GM18502 (cell line): Measurements from ENCODE around the gene C18orf32.
A peak's percentile ranks its signal among the peaks of the same experiment; 100 is the strongest.
"Not testable (repeated sequence)": the region's sequence is repeated elsewhere in the genome, so short reads cannot be mapped to it uniquely, and the experiment has no call there.

Experiments
- ATAC-seq: cut with Tn5 transposase; IDR thresholded peaks from one replicate; pipeline ENCODE4 v1.9.1; 2021; ENCODE audit warnings: mild to moderate bottlenecking; ENCODE audit not compliant: unreplicated experiment, poor library complexity

Gene C18orf32

DNA sequence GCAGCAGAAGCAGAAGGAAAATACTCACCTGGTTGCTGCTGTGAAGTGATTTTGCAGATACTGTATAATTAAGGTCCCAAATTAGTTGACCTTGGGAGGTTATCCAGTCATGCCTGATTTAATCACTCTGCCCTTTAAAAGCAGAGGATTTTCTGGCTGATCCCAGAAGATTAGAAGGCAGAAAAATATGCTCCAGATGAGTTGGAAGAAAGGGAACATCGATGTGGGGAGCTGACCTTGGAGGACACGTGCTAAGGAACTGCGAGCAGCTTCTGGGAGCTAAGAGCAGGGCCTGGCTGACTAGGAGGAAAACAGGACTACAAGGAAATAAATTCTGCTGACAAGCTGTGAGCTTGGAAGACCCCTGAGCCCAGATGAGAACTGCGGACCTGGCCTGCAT is 13.3 kb downstream of the C18orf32 start:
- ATAC-seq = no peak

DNA sequence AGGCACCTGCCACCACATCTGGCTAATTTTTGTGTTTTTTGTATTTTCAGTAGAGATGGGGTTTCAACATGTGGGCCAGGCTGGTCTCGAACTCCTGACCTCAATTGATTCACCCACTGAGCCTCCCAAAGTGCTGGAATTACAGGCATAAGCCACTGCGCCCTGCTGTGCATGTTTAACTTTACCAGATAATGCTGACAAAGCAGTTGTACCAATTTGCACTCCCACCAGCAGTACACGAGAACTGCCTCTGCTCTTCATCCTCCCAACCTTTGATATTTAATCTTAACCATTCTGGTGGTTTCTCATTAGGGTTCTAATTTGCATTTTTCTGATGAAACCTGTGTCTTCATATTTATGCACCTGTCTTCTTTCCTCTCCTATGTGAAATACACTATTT is 14.6 kb downstream of the C18orf32 start:
- no peak for ATAC-seq

- no peak for ATAC-seq
Measured at GRCh38 chr18:49471532-49471931, 15.5 kb downstream of the C18orf32 start.

GRCh38 chr18:49467599-49467998 is 19.4 kb downstream of the C18orf32 start:
- no peak for ATAC-seq

- ATAC-seq = no peak
Measured at GRCh38 chr18:49467019-49467563, 19.9 kb downstream of the C18orf32 start.

DNA sequence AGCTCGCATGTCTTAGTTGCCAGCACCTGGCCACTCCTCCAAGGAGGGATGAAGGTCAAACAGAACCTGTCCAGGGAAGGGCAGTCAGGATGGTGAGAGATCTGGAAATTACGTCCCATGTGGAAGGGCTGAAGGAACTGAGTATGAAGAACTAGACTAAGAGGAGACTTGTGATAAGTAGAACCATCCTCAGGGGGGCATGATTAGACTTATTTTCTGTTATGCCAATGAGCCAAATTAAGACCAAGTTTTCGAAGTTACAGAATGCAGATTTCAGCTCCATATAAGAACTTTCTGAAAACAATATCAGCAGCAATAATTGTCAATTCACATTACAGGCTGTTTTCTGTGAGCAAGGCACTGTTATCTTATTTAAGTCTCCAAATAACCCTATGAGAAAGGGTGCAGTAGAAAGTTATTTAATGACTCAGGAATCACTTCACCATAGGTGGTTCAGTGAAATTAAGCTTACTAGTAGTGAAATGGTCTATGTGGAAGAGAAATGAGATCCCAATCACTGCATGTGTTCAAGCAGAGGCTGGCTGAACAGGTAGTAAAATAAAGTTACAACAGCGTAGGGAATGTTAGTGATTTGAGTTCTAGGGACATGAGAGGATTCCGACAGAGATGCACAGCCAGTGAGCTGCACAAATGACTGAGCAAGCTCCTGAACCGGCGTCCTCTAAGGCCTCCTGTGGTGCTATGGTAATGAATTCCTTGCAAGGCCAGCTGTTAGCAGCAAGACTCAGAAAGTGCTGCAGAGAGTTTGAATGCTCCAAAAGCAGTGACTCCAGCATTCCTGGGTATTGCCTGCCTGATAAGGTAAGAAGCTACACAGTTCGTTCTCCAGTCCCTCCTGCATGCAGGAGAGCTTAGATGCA is 22.1 kb downstream of the C18orf32 start:
- no peak for ATAC-seq

DNA sequence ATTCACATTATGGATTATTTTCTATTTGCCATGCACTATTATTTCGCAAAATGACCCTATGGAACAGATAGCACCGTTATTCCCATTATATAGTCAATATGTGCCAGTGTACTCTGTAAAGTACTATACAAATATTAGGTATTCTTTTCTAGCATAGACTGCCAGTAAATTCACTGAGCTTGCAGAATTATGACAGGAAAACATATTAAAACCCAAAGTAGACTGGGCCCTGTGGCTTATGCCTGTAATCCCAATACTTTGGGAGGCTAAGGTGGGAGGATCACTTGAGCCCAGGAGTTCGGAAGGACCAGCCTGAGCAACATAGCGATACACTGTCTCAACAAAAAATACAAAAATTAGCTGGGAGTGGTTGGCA is 25.4 kb downstream of the C18orf32 start:
- ATAC-seq = no peak

- no peak for ATAC-seq
Measured at GRCh38 chr18:49460976-49461601, 25.9 kb downstream of the C18orf32 start.

GRCh38 chr18:49459404-49460171 is 27.4 kb downstream of the C18orf32 start:
- ATAC-seq = peak; percentile 37

GRCh38 chr18:49457616-49458015 is 29.4 kb downstream of the C18orf32 start:
- ATAC-seq = no peak

DNA sequence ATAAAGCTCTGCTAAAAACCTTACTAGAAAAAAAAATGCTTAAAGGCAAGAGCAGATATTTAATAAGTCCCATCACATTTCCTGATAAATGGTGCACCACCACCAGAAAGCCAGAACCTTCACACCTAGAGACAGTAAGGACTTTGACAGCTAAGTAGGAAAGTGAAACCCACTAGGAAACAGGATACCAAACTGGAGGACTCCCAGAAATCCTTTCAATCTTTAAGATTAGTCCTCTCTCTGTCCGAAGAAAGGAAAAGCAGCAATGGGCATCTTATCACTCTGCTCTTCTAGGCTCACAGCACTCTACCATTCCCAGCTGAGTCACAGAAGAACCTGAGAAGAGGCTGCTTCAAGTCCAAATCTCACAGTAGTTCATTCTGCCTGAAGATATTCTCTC is 30.2 kb downstream of the C18orf32 start:
- no peak for ATAC-seq

GRCh38 chr18:49452534-49452933 is 34.5 kb downstream of the C18orf32 start:
- not testable (repeated sequence) for ATAC-seq

DNA sequence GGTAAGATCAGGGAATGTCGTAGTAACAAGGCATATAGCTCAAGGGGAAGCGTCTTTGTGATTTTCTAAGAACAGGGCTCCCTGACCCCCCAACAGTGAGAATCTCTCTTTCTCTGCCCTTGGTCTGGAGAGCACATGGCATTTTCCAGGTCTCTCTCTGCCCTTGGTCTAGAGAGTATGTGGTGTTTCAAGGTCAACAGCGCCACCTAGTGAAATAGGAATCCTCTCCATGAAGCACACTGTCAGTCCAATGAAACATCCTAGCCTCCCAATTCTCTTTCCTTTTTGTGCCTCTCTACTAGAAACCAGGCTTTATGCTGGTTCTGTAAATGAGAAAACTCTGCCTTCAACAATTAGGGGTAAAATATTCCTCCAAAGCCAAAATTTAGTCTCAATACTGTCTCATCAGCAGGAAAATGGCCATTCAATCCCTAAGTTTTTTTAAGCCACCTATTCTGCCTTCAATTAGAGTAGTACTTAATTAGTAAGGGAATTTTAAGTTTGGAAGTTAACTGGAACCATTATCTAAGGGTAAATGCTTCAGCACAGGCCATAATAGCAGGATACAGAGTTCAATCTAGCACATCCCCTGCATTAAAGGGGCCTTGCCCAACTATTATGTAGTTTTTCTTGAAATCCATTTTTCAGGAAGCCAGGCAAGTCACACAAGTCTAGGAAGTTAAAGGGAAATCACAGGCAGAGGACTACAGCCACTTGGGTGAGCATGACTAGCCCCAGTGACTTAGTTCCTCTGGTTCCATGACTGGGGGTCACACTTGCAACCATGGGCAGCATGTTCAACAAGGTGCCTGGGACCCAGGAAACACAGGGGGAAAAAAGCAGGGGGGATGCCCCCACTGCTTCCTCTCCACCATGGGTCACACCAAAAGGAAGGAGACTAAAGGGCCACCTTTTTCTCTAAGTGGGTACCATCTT is 39.0 kb downstream of the C18orf32 start:
- ATAC-seq = no peak

DNA sequence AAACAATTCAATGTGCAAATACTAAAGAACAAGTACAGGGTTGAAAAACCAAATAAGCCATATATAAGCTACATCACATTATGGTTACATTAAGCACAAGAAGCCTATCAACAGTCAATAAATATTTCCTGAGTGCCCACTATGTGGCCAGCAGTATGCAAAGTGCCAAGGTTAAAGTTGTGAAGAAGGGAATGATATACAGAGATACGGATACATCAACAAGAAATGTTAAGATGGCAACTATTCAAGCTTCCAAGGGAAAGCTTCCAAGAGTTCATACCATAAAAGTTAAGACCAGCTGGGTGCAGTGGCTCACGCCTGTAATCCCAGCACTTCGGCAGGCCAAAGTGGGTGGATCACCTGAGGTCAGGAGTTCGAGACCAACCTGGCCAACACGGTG is 40.6 kb downstream of the C18orf32 start:
- ATAC-seq = no peak

DNA sequence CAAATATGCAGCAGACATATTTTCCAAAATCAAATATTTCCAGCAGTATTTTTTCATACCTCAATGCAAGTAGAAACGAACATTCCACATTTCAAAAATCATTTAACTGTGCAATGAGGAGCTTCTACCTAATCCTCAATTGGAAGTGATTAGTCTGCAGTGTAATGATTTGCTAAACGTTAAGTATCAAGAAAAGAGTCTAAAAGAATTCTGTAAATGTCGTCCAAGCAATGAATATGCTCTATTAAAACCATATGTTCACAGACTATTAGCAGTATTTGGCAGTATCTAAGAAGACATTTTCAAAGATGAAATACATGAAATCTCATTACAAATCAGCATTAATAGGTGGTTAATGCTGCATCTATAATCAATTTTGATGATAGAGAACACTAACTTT is 42.5 kb downstream of the C18orf32 start:
- ATAC-seq = no peak

- ATAC-seq = no peak
Measured at GRCh38 chr18:49443837-49444236, 43.2 kb downstream of the C18orf32 start.

DNA sequence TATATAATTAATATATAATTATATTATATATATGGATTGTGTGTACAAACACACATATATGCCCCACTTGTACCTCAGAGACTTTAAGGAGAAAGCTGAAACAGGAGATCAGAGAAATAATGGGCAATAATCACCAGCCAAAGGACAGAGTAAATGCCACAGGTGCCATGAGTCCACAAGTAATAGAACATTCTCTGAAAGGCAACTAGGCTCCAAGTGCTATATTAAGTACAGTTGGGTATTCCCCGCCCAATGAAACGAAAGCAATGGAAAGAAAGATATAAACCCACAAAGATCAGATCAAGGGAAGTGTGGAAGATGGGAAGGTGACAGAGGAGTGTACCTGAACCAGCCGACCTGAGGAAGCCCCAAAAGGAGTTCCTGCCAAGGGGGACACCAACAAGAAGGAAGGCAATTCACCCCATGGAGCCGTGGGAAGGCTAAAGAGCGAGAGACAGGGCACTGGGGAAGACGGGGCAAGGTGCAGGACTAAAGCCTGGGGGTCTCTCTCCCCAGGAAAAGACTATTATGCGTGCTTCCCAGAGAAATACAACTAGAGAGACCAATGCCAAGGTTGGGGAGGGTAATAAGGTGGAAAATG is 45.6 kb downstream of the C18orf32 start:
- ATAC-seq = no peak

DNA sequence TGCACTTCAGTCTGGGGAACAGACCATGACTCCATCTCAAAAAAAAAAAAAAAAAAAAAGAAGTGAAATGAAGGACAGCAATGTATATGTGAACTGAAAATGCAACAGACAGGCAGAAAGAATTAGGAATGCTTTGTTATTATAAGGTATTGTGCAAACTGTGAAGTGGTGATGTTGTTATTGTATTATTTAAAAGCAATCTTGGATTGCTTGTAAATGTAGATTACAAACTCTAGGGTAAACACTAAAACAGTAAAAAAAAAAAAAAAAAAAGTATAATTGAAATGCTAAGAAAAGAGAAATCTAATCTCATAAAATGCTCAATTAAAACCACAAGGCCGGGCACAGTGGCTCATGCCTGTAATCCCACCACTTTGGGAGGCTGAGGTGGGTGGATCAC is 51.9 kb downstream of the C18orf32 start:
- no peak for ATAC-seq

GRCh38 chr18:49432602-49433001 is 54.4 kb downstream of the C18orf32 start:
- no peak for ATAC-seq
